CD4-positive, alpha-beta T cell treated with Interleukin-12 subunit alpha and Interleukin-12 subunit beta, for 1 hour (primary cell): ENCODE results near the gene CMIP.

Experiments used
- DNase-seq: peaks from one replicate; pipeline ENCODE4 v3.0.0-alpha.2; 2020

Gene CMIP

GRCh38 chr16:81554979-81555378, 110.4 kb downstream of the CMIP start:
- no peak for DNase-seq

GRCh38 chr16:81555660-81556059, 111.1 kb downstream of the CMIP start:
- DNase-seq = no peak

GRCh38 chr16:81556715-81557284, 112.2 kb downstream of the CMIP start:
- no peak for DNase-seq

GRCh38 chr16:81558077-81558443, 113.5 kb downstream of the CMIP start:
- no peak for DNase-seq

GRCh38 chr16:81558444-81559175, 114.0 kb downstream of the CMIP start:
- DNase-seq = peak; percentile 22

- DNase-seq = no peak
Measured at GRCh38 chr16:81560979-81561657, 116.5 kb downstream of the CMIP start.

- no peak for DNase-seq
Measured at GRCh38 chr16:81562174-81562849, 117.7 kb downstream of the CMIP start.

GRCh38 chr16:81562926-81563325, 118.3 kb downstream of the CMIP start:
- no peak for DNase-seq

- DNase-seq = no peak
Measured at GRCh38 chr16:81564421-81564911, 119.9 kb downstream of the CMIP start.

GRCh38 chr16:81565321-81566028, 120.9 kb downstream of the CMIP start:
- DNase-seq = no peak

GRCh38 chr16:81566086-81567007, 121.7 kb downstream of the CMIP start:
- DNase-seq = no peak

GRCh38 chr16:81567087-81567486, 122.5 kb downstream of the CMIP start:
- no peak for DNase-seq

- no peak for DNase-seq
Measured at GRCh38 chr16:81567987-81568748, 123.6 kb downstream of the CMIP start.

GRCh38 chr16:81568749-81569087, 124.1 kb downstream of the CMIP start:
- DNase-seq = no peak

GRCh38 chr16:81569361-81570034, 124.9 kb downstream of the CMIP start:
- DNase-seq = no peak

GRCh38 chr16:81570151-81570846, 125.7 kb downstream of the CMIP start:
- no peak for DNase-seq

GRCh38 chr16:81571175-81571574, 126.6 kb downstream of the CMIP start:
- no peak for DNase-seq

GRCh38 chr16:81571592-81572385, 127.2 kb downstream of the CMIP start:
- DNase-seq = no peak
